Activated B cell treated with CpG ODN at 0.5 μM for 24 hours (primary cell): Measurements from ENCODE around the gene TARP.

Experiments used
- ATAC-seq: fragments of 200-7000 bp; cut with Tn5 transposase; one replicate; pipeline ENCODE4 v1.10.0; 2021; ENCODE audit warnings: low read depth, mild to moderate bottlenecking, moderate library complexity
- CTCF ChIA-PET: fragments of 350-600 bp; sonication (Branson Sonifier 250); formaldehyde crosslinking; loops from one replicate; lab custom pipeline; 2021; ENCODE audit warnings: antibody characterized with exemption; lab: Charles Lee
- POLR2A ChIA-PET: fragments of 350-600 bp; sonication (Branson Sonifier 250); formaldehyde crosslinking; loops from one replicate; lab custom pipeline; 2021; ENCODE audit warnings: antibody characterized with exemption; lab: Charles Lee
- DNase-seq: peaks from one replicate; pipeline ENCODE4 v3.0.0; 2022
- H3K27ac Mint-ChIP-seq: one replicate; pipeline ENCODE4 v1.8.0; 2020; ENCODE audit warnings: mixed read lengths
- H3K27me3 Mint-ChIP-seq: one replicate; pipeline ENCODE4 v1.8.0; 2021; ENCODE audit warnings: mixed read lengths
- H3K36me3 Mint-ChIP-seq: one replicate; pipeline ENCODE4 v1.8.0; 2021; ENCODE audit warnings: low read depth, mixed read lengths
- H3K4me1 Mint-ChIP-seq: one replicate; pipeline ENCODE4 v1.8.0; 2021; ENCODE audit warnings: mixed read lengths
- H3K4me3 Mint-ChIP-seq: one replicate; pipeline ENCODE4 v1.8.0; 2020; ENCODE audit warnings: mild to moderate bottlenecking, mixed read lengths
- H3K9me3 Mint-ChIP-seq: one replicate; pipeline ENCODE4 v1.8.0; 2020; ENCODE audit warnings: mixed read lengths
- CTCF ChIP-seq: fragments of 200-600 bp; IDR thresholded peaks from one replicate; pipeline ENCODE4 v1.8.0; 2022; ENCODE audit warnings: antibody characterized with exemption, mild to moderate bottlenecking
- intact Hi-C: fragments of 100-400 bp; cut with micrococcal nuclease; formaldehyde crosslinking; loops from one replicate; pipeline ENCODE4 v1.15.1; 2024

TARP gene

DNA sequence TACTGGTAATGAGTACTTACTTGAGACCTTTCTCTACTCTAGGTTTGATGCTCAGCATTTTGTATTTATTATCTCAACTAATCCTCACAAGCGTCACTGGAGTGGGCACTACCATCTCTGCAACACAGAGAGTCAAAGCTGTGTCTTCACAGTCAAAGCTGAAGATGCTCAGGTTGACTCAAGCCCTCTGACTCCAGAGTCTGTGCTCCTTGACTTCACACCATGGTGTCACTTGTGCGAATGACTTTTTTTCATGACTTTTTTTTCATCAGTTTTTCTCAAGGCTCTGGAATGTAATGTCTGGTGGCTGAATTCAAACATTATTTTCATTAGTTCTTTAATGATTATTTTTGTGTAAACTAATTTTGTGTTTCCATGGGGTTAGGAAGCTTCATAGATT lies 30.4 kb upstream of the TARP start:
- H3K4me1 Mint-ChIP-seq, result no peaks in the 10 kb centered on the region
- H3K9me3 Mint-ChIP-seq, result no peaks in the 10 kb centered on the region
- ChIA-PET CTCF (no interaction called here), POLR2A (no interaction called here)
- H3K27me3 Mint-ChIP-seq, result peaks cover 14% of the 10 kb centered on the region
- ATAC-seq (no peak), DNase-seq (no peak)
- no peak overlapping the region for H3K27ac Mint-ChIP-seq
- no peaks in the 10 kb centered on the region for H3K36me3 Mint-ChIP-seq
- no peak overlapping the region for H3K4me3 Mint-ChIP-seq
- intact Hi-C loops, result no loop called here
- no peak for TF ChIP-seq CTCF

- Mint-ChIP-seq H3K4me3 (no peak overlapping the region), H3K27me3 (peaks cover 9% of the 10 kb centered on the region), H3K4me1 (peaks cover 11% of the 10 kb centered on the region), H3K27ac (no peak overlapping the region), H3K9me3 (no peaks in the 10 kb centered on the region), H3K36me3 (no peaks in the 10 kb centered on the region)
- ATAC-seq (no peak), DNase-seq (no peak)
- POLR2A ChIA-PET, result no interaction called here
- CTCF ChIA-PET, result no interaction called here
- no peak for TF ChIP-seq CTCF
- intact Hi-C loops, result no loop called here
Measured at GRCh38 chr7:38300175-38300574, 26.7 kb upstream of the TARP start.

GRCh38 chr7:38299275-38299931 lies 26.0 kb upstream of the TARP start:
- TF ChIP-seq CTCF, result no peak
- Mint-ChIP-seq H3K4me3 (no peak overlapping the region), H3K27ac (no peak overlapping the region), H3K36me3 (no peaks in the 10 kb centered on the region), H3K4me1 (peaks cover 11% of the 10 kb centered on the region), H3K27me3 (peaks cover 9% of the 10 kb centered on the region), H3K9me3 (no peaks in the 10 kb centered on the region)
- intact Hi-C loops, result no loop called here
- ChIA-PET CTCF (no interaction called here), POLR2A (no interaction called here)
- DNase-seq (no peak), ATAC-seq (no peak)

DNA sequence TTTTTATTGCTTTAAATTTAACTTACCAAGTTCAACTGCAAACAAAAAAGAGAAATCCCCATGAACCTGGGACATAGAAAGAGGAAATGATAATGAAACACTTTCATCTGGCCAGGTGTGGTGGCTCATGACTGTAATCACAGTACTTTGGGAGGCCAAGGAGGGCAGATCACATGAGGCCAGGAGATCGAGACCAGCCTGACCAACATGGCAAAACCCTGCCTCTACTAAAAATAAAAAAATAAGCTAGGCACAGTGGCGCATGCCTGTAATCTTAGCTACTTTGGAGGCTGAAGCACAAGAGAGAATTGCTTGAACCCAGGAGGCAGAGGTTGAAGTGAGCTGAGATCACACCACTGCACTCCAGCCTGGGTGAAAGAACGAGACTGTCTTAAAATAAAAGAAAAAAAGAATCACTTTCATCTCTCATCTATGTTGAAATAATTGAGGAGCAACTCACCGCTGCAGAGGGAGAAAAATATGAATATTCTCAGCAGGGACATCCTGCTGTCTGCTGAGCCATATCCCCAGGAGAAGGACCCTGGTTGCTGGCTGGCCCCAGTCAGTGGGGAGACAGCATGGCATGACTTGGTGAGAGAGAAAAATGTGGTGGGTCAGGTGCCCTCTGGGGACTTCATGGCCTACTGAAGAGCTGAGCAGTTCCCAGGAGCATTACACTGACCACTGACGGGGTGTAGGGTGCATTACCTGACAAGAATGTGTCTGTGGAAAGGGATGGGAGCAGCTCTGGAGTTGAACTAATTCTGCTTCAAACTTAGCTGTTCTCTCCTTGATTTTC lies 22.8 kb upstream of the TARP start:
- Mint-ChIP-seq H3K36me3 (no peaks in the 10 kb centered on the region), H3K9me3 (no peaks in the 10 kb centered on the region), H3K4me1 (peaks cover 11% of the 10 kb centered on the region), H3K27ac (no peak overlapping the region), H3K4me3 (no peak overlapping the region), H3K27me3 (peaks cover 8% of the 10 kb centered on the region)
- ATAC-seq (no peak), DNase-seq (no peak)
- ChIA-PET POLR2A (no interaction called here), CTCF (interaction anchor here (1.2 kb wide), 1 partner anchor 40 kb away, joined by 4 read pairs; no protein-coding TSS in a partner anchor)
- intact Hi-C loops, result no loop called here
- no peak for TF ChIP-seq CTCF

- TF ChIP-seq CTCF, result no peak
- DNase-seq, result no peak
- H3K27ac Mint-ChIP-seq, result no peak overlapping the region
- no peaks in the 10 kb centered on the region for H3K9me3 Mint-ChIP-seq
- H3K4me3 Mint-ChIP-seq, result no peak overlapping the region
- CTCF ChIA-PET, result no interaction called here
- POLR2A ChIA-PET, result no interaction called here
- ATAC-seq, result no peak
- intact Hi-C loops, result no loop called here
- no peaks in the 10 kb centered on the region for H3K36me3 Mint-ChIP-seq
- H3K27me3 Mint-ChIP-seq, result peaks cover 8% of the 10 kb centered on the region
- peaks cover 11% of the 10 kb centered on the region for H3K4me1 Mint-ChIP-seq
Measured at GRCh38 chr7:38294926-38295325, 21.5 kb upstream of the TARP start.
